T-helper 9 cell (primary cell): ENCODE data around the gene MOB1B.
A peak's percentile ranks its signal among the peaks of the same experiment; 100 is the strongest.
"Not testable (repeated sequence)": the region's sequence is repeated elsewhere in the genome, so short reads cannot be mapped to it uniquely, and the experiment has no call there.

Experiments
- DNase-seq: peaks from one replicate; pipeline ENCODE4 v3.0.0-alpha.2; 2020

The MOB1B gene

DNA sequence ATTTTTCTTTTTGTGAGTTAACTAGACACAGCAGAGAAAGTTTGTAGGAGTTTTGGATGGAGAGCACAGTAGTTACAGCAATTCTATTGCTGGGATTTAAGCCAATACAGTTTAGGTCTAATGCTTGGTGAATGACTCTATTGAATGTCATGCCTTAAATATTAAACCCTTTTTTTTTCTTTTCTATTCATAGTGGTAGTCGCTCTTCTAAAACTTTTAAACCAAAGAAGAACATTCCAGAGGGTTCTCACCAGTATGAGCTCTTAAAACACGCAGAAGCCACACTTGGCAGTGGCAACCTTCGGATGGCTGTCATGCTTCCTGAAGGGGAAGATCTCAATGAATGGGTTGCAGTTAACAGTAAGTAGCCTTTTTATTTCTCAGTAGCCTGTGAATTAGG lies 56.5 kb downstream of the MOB1B start:
- DNase-seq: no peak

DNA sequence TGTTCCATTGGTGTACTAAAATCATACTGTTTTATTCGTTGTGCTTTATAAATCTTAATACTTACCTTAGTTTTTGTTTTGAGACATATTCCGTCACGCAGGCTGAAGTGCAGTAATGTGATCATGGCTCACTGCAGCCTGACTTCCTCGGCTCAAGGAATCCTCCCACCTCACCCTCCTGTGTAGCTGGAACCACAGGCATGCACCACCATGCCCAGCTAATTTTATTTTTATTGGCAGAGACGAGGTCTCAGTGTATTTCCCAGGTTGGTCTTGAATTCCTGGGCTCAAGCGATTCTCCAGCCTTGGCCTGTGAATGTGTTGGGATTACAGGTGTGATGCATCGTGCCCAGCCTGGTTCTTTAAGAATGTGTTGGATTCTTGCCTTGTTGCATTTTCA lies 66.9 kb downstream of the MOB1B start:
- DNase-seq: no peak

- DNase-seq: no peak
These were observed 74.1 kb downstream of the MOB1B start for GRCh38 chr4:70976252-70976651.

DNA sequence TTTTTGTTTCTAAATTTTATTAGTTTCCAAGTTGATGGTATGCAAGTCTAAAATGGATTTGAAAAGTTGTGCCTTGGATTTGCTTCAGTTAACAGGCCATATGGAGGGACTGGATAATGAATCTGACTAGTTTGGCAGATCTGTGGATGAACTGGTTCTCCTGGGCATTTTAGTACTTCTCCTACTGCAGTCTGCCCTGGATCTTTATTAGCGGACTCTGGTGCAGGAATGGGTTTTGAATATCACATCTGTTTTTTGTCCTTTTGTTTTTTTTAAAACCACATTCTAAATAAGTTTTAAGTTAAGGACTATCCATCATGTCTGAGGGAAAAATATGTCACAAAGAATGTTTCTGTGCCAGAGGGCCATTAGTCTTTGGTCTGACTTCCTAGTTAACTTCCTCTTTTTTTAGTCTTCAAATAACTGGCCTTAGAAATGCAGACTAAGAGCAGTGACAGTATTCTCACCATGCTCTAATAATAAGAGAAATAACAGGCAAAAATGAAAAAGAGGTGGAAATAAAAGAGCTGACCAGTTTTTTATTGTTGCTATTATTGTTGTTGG lies 77.4 kb downstream of the MOB1B start:
- no peak for DNase-seq

DNA sequence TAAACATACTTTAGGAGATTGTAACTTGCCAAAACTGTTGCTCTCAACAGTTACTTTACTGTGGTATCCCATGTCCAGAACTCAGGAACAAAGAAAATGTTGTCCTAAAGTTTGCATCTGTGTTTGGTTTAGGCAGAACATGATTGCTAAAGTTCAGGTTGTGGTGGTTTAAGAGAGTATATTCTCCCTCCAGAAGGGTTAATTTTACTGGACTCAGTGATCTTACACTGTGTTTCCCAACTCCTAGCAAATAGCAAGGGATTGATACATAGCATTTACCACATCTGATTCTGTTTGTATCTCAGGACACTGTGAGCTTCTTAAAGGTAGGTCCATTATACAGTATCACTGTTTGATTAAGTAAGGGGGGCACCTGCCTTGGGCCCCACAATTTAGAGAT lies 78.0 kb downstream of the MOB1B start:
- no peak for DNase-seq

DNA sequence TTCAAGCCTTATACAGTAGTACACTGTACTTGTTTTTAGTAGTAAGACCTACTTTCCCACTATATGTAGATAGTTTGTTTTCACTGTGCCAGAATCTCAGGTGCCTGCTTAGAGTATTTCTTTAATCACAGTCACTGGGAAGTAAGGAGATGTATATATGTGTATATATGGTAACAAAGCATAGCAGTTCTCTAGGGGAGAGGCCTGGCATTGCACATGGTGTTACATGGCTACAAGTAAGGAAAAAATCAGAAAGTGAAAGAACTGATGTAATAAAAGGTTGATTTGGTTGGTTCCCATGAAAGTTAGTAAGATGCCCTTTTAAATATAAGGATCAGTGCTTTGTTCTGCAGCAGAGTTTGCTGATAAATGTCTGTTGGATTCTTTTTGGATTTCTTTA lies 81.9 kb downstream of the MOB1B start:
- no peak for DNase-seq

DNA sequence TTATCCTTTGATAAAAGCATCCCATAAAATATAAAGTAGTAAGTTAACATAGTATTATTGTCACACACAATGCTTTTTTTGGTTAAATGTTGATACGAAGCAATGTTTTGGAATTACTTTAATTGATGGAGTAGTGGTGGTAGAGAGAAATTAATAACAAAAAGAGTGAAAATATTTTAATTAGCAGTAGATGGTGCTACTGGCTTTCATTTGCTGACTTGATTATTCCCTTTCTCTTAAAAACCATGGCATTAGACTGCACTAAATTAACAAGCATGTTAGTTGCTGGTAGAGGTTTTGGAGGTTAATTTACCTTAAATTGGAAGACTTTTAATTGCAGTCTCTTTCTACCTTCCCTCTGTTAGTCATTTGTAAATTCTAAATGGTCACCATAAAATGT lies 82.4 kb downstream of the MOB1B start:
- DNase-seq: no peak

DNA sequence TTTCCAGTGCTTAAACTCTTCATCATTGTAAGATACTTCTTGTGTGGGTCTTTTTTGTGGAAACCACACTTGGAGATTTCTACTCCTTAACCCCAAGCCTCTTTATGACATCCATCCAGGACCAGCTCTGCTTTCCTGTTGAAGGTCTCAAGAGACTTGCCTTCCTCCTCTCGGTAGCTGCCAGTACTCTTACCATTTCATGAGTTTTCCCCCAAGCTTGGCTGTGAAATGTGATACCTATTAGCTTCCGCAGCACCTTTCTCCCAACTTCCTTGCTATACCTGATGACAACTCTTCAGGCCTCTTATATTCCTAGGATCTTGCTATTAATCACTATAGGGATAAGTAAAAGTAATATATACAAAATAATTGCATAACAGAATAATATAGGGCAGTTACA lies 89.4 kb downstream of the MOB1B start:
- DNase-seq: no peak

DNA sequence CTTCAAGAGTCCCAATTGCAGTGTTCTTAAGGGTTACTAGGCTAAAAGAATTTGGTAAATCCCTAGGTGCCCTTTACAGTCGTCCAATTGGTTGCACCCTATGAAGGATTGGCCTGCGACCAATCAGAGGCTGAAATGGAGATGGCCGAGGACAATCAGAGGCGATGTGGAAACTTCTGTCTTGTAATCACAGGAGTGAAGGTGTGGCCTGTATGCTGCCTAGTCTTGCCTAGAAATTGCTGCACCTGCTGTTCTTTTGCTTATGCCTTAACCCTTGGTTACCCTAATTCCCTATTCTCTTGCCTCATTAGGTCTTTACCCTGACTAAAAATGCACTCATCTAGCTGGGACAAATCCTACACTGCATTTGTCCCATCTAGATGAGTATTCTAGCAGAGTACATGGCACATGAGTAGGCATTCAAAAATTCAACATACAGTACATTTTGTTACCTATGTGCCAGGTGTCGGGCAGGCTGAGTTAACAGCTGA lies 90.3 kb downstream of the MOB1B start:
- no peak for DNase-seq

DNA sequence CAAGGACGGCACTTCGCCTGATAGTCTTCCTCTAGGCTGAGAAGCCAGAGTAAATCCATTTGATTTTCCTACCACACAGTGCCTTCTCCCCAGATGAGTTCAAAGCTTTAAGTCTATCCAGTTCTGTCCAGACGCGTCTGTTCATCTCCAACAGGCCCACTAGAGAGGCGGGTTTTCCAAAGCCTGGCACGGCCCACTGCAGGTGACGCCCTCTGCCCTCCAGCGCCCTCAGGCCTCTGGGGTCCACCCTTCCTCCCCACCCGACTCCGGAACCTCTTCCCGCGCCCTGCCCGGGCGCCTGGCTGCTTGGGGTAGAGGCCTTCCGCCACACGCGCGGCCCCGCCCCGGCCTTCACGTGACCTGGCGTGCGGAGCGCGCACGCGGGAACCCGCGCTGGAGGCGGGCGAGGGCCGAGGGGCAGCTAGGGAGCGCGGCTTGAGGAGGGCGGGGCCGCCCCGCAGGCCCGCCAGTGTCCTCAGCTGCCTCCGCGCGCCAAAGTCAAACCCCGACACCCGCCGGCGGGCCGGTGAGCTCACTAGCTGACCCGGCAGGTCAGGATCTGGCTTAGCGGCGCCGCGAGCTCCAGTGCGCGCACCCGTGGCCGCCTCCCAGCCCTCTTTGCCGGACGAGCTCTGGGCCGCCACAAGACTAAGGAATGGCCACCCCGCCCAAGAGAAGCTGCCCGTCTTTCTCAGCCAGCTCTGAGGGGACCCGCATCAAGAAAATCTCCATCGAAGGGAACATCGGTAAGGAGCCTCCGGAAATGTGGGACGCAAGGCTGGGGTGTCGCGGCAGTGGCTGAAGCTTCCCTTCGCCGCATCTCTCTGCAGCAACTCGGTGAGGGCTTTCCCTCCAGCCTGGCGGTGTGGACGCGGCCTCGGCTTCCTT lies 91.3 kb downstream of the MOB1B start, which contains the start of gene DCK:
Gene DCK, plus strand, starts transcription at position 469 of the 888 bp plus-strand sequence. Its CDS starts 187 bp downstream, at position 656.
- DNase-seq: peak; percentile 77

DNA sequence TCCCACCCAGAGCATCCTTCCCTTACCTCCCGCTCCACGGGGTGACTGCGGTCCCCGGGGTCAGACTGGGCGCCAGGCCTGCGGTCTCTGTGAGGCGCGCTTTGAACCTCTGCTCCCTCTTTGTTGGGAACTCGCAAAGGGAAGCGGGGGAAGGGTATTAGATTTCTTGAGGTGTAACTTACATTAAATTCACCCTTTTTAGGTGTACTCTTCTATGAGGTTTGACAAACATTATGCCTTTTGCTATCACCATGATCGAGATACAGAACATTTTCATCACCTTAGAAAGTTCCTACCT lies 91.8 kb downstream of the MOB1B start:
- no peak for DNase-seq

DNA sequence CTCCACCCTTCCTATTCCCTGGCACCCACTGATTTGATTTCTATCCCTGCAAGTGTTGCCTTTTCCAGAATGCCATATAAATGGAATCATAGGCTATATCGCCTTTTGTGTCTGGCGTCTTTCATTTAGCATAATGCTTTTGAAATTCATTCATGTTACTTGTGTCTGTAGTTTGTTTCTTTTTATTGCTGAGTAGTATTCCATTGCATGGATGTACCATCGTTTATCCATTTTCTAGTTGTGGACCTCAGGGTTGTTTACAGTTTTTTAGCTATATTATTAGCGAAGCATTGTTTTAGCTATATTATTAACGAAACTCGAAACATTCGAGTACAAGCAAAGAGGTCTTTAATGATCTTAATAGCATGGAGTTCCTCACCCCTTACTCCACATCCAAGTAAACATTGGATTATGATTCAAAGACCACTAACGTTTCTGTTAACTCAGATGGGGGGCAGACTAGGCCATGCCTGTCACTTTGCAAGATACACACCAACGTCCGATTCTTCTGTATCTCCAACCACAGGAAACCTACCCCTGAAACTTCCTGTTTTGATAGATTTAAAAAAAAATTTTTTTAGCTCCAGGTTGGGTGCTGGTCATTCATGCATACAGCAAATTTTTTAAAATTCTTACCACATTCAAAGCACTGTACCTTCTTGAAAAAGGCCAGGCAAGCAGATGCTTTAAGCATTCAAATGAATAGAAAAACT lies 92.4 kb downstream of the MOB1B start:
- DNase-seq: no peak

DNA sequence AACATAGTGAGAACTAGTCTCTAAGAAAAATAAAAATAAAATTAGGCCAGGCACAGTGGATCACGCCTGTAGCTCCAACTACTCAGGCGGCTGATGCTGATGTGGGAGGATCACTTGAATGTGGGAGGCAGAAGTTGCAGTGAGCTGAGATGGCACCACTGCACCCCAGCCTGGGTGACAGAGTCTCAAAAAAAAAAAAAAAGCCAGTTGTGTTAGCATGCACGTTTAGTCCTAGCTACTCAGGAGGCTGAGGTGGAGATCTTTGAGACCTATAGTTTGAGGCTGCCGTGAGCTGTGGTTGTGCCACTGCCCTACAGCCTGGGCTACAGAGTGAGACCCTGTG lies 93.8 kb downstream of the MOB1B start:
- no peak for DNase-seq

GRCh38 chr4:70997036-70997435 lies 94.9 kb downstream of the MOB1B start:
- DNase-seq: no peak

DNA sequence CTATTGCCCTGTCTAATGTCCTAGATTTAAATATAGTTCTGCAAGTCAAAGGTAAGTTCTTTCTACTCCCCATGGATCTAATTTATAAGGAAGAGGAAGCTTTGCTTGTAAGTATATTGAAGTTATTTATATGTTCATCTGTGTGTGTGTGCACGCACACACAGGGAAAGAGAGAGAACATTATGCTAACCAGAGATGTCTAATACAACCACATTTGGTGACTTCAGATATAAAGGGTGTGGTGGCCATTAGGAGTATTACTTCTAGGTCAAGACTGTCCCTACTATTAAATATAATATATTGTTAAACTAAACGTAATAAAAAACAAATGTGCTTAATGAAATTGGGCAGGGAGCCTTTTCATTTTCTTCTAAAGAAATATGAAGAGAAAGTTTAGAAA lies 95.4 kb downstream of the MOB1B start:
- no peak for DNase-seq

- DNase-seq: not testable (repeated sequence)
These were observed 97.5 kb downstream of the MOB1B start for GRCh38 chr4:70999639-71000038.

DNA sequence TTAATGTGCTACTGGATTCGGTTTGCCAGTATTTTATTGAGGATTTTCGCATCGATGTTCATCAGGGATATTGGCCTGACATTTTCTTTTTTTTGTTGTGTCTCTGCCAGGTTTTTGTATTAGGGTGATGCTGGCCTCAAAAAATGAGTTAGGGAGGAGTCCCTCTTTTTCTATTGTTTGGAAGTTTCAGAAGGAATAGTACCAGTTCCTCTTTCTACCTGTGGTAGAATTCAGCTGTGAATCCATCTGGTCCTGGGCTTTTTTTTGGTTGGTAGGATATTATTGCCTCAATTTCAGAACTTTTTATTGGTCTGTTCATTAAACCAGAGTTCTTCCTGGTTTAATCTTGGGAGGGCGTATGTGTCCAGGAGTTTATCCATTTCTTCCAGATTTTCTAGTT lies 99.2 kb downstream of the MOB1B start:
- not testable (repeated sequence) for DNase-seq

GRCh38 chr4:71004281-71004851 lies 102.2 kb downstream of the MOB1B start:
- DNase-seq: peak; percentile 42

- DNase-seq: not testable (repeated sequence)
These were observed 102.9 kb downstream of the MOB1B start for GRCh38 chr4:71005025-71005424.

DNA sequence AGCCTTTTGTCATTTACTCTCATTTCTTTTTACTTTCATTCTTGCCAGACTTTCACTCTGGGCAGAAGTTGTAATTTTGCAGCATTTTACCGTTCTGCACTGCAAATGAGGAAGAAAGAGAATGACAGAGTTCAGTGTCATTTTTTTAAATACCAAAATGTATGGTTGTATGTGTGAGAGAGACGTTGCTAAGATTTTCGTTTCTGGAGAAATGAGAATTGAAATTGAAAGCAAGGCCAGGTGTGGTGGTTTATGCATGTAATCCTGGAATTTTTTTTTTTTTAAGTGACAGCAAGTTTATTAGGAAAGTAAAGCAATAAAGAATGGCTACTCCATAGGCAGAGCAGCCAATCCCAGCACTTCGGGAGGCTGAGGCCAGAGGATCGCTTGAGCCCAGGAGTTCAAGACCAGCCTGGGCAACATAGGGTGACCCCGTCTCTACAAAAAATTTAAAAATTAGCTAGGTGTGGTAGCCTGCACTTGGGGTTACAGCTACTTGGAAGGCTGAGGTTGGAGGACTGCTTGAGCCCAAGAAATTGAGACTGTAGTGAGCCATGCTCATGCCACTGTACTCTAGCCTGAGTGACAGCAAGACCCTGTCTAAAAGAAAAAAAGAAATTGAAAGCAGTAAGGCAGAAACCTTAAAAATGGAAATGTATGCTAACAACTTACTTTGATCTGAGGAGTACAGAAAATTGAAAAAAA lies 104.2 kb downstream of the MOB1B start:
- no peak for DNase-seq

- no peak for DNase-seq
These were observed 106.0 kb downstream of the MOB1B start for GRCh38 chr4:71008196-71008595.

GRCh38 chr4:71009086-71009485 lies 106.9 kb downstream of the MOB1B start:
- DNase-seq: no peak
